ENCODE data around the gene ACTL7A.

ACTL7A gene

GRCh38 chr9:108816037-108816436 lies 46.0 kb upstream of the ACTL7A start:
- Histone ChIP-seq H2AFZ (ENCODE audit: low read depth) (no peak overlapping the region), H4K20me1 (ENCODE audit: insufficient read depth) (no peaks in the 10 kb centered on the region), H3K4me1 (ENCODE audit: low read depth, poor library complexity, severe bottlenecking) (no peaks in the 10 kb centered on the region), H3K9ac (no peak overlapping the region), H3K36me3 (ENCODE audit: insufficient read depth) (no peaks in the 10 kb centered on the region), H3K27ac (no peak overlapping the region), H3K27me3 (ENCODE audit: insufficient read depth, low read depth) (no peaks in the 10 kb centered on the region), H3K4me3 (IDR thresholded peaks at IDR 0.05; ENCODE audit: insufficient read depth, low read depth, low read length) (no peak overlapping the region), H3K79me2 (ENCODE audit: insufficient read depth, low read depth) (no peaks in the 10 kb centered on the region), H3K4me2 (no peak overlapping the region)
- TF ChIP-seq CTCF (conservative IDR thresholded peaks at IDR 0.05; ENCODE audit: low read depth, low read length) = no peak

GRCh38 chr9:108823829-108824228 lies 38.2 kb upstream of the ACTL7A start:
- Histone ChIP-seq H2AFZ (ENCODE audit: low read depth) (no peak overlapping the region), H3K9ac (no peak overlapping the region), H3K27ac (no peak overlapping the region), H3K4me2 (no peak overlapping the region), H4K20me1 (ENCODE audit: insufficient read depth) (no peaks in the 10 kb centered on the region), H3K36me3 (ENCODE audit: insufficient read depth) (no peaks in the 10 kb centered on the region), H3K4me3 (IDR thresholded peaks at IDR 0.05; ENCODE audit: insufficient read depth, low read depth, low read length) (no peak overlapping the region), H3K79me2 (ENCODE audit: insufficient read depth, low read depth) (no peaks in the 10 kb centered on the region), H3K4me1 (ENCODE audit: low read depth, poor library complexity, severe bottlenecking) (no peaks in the 10 kb centered on the region), H3K27me3 (ENCODE audit: insufficient read depth, low read depth) (no peaks in the 10 kb centered on the region)
- TF ChIP-seq CTCF (conservative IDR thresholded peaks at IDR 0.05; ENCODE audit: low read depth, low read length) = no peak

- no peak for TF ChIP-seq CTCF (conservative IDR thresholded peaks at IDR 0.05; ENCODE audit: low read depth, low read length)
- H2AFZ ChIP-seq (ENCODE audit: low read depth) = no peak overlapping the region
- H3K4me2 ChIP-seq = no peak overlapping the region
- no peak overlapping the region for H3K4me3 ChIP-seq (IDR thresholded peaks at IDR 0.05; ENCODE audit: insufficient read depth, low read depth, low read length)
- H4K20me1 ChIP-seq (ENCODE audit: insufficient read depth) = no peaks in the 10 kb centered on the region
- H3K9ac ChIP-seq = no peak overlapping the region
- H3K4me1 ChIP-seq (ENCODE audit: low read depth, poor library complexity, severe bottlenecking) = no peaks in the 10 kb centered on the region
- no peaks in the 10 kb centered on the region for H3K79me2 ChIP-seq (ENCODE audit: insufficient read depth, low read depth)
- H3K27me3 ChIP-seq (ENCODE audit: insufficient read depth, low read depth) = no peaks in the 10 kb centered on the region
- H3K36me3 ChIP-seq (ENCODE audit: insufficient read depth) = no peaks in the 10 kb centered on the region
- no peak overlapping the region for H3K27ac ChIP-seq
Observed at GRCh38 chr9:108830272-108830671, 31.8 kb upstream of the ACTL7A start.

GRCh38 chr9:108831496-108832178 lies 30.4 kb upstream of the ACTL7A start:
- no peak overlapping the region for H3K4me2 ChIP-seq
- H3K27me3 ChIP-seq (ENCODE audit: insufficient read depth, low read depth) = no peaks in the 10 kb centered on the region
- no peaks in the 10 kb centered on the region for H3K79me2 ChIP-seq (ENCODE audit: insufficient read depth, low read depth)
- H3K27ac ChIP-seq = no peak overlapping the region
- no peak overlapping the region for H2AFZ ChIP-seq (ENCODE audit: low read depth)
- no peaks in the 10 kb centered on the region for H4K20me1 ChIP-seq (ENCODE audit: insufficient read depth)
- H3K9ac ChIP-seq = no peak overlapping the region
- no peak overlapping the region for H3K4me3 ChIP-seq (IDR thresholded peaks at IDR 0.05; ENCODE audit: insufficient read depth, low read depth, low read length)
- TF ChIP-seq CTCF (conservative IDR thresholded peaks at IDR 0.05; ENCODE audit: low read depth, low read length) = no peak
- no peaks in the 10 kb centered on the region for H3K4me1 ChIP-seq (ENCODE audit: low read depth, poor library complexity, severe bottlenecking)
- no peaks in the 10 kb centered on the region for H3K36me3 ChIP-seq (ENCODE audit: insufficient read depth)

Measured in KMS-11 (cell line).